ENCODE results near the gene RABEP2.
"Not testable (repeated sequence)": the region's sequence is repeated elsewhere in the genome, so short reads cannot be mapped to it uniquely, and the experiment has no call there.

Gene RABEP2, protein sequence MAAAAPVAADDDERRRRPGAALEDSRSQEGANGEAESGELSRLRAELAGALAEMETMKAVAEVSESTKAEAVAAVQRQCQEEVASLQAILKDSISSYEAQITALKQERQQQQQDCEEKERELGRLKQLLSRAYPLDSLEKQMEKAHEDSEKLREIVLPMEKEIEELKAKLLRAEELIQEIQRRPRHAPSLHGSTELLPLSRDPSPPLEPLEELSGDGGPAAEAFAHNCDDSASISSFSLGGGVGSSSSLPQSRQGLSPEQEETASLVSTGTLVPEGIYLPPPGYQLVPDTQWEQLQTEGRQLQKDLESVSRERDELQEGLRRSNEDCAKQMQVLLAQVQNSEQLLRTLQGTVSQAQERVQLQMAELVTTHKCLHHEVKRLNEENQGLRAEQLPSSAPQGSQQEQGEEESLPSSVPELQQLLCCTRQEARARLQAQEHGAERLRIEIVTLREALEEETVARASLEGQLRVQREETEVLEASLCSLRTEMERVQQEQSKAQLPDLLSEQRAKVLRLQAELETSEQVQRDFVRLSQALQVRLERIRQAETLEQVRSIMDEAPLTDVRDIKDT

GRCh38 chr16:28924762-28925385 lies at the start of gene RABEP2:
TSS of gene RABEP2 (minus strand) at chr16:28925238. CDS start at chr16:28925163, 75 bp downstream.
- H3K4me3 Mint-ChIP-seq, result peak within 1 kb of the TSS; percentile 90
- DNase-seq, result peak; percentile 100
- H3K27me3 Mint-ChIP-seq, result no peaks in the 10 kb centered on the region
- no peaks in the 10 kb centered on the region for H3K9me3 Mint-ChIP-seq
- H3K36me3 Mint-ChIP-seq (ENCODE audit: low read depth), result peaks cover 29% of the 10 kb centered on the region
- H3K4me1 Mint-ChIP-seq (ENCODE audit: low read depth), result peaks cover 16% of the 10 kb centered on the region
- H3K27ac Mint-ChIP-seq, result peak within 1 kb of the TSS; percentile 97

- Mint-ChIP-seq H3K27me3 (no peaks in the 10 kb centered on the region), H3K27ac (peak within 1 kb of the TSS; percentile 96), H3K36me3 (ENCODE audit: low read depth) (peaks cover 40% of the 10 kb centered on the region), H3K9me3 (no peaks in the 10 kb centered on the region), H3K4me3 (peak within 1 kb of the TSS; percentile 95), H3K4me1 (ENCODE audit: low read depth) (peaks cover 36% of the 10 kb centered on the region)
- peak; percentile 93 for DNase-seq
Observed at GRCh38 chr16:28974437-28975157, 49.6 kb upstream of the RABEP2 start, which contains the start of gene SPNS1. TSS of gene SPNS1 (plus strand) at chr16:28974778. CDS start at chr16:28975152, 374 bp downstream.

DNA sequence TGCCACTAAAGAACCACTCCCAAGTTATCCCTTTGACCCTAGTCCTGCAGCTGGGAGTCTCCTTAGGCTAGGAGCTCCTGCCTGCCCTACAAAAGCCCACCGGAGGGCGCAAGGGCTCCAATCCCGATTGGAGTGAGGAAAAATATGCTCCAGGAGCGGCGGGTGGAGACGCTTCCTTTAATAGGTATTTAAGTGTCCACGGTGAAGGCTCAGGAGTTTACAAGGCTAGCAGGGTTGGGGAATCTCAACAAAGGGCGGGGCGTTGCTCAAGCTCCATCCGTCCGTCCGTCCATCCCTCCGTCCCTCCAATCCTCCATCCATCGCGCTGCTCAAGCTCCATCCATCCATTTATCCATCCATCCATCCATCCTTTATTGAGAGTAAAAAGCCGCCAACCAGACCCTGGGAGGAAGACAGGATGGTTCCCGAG lies 49.0 kb upstream of the RABEP2 start:
- H3K27me3 Mint-ChIP-seq, result no peaks in the 10 kb centered on the region
- H3K27ac Mint-ChIP-seq, result peak overlapping the region; percentile 96
- peaks cover 36% of the 10 kb centered on the region for H3K4me1 Mint-ChIP-seq (ENCODE audit: low read depth)
- no peaks in the 10 kb centered on the region for H3K9me3 Mint-ChIP-seq
- H3K4me3 Mint-ChIP-seq, result peak overlapping the region; percentile 95
- peak; percentile 60 for DNase-seq
- peaks cover 35% of the 10 kb centered on the region for H3K36me3 Mint-ChIP-seq (ENCODE audit: low read depth)

DNA sequence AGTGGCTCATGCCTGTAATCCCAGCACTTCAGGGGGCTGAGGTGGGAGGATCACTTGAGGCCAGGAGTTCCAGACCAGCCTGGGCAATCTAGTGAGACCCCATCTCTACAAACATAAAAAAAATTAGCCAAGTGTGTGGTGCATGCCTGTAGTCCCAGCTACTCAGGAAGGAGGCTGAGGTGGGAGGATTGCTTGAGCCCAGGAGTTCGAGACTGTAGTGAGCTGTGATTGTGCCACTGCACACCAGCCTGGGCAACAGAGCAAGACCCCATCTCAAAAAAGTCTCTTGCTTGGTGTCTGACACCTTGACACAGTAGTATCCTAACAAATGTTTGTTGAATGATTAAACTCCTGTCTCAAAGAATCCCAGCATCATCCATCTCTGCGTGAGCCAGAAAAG lies 44.7 kb upstream of the RABEP2 start:
- H3K4me1 Mint-ChIP-seq (ENCODE audit: low read depth); H3K27me3 Mint-ChIP-seq; H3K27ac Mint-ChIP-seq; H3K9me3 Mint-ChIP-seq; H3K4me3 Mint-ChIP-seq; DNase-seq: not testable (repeated sequence)
- H3K36me3 Mint-ChIP-seq (ENCODE audit: low read depth), result peaks cover 25% of the 10 kb centered on the region

GRCh38 chr16:28967156-28967555 lies 42.1 kb upstream of the RABEP2 start:
- H3K9me3 Mint-ChIP-seq, result no peaks in the 10 kb centered on the region
- no peaks in the 10 kb centered on the region for H3K27me3 Mint-ChIP-seq
- H3K36me3 Mint-ChIP-seq (ENCODE audit: low read depth), result peaks cover 44% of the 10 kb centered on the region
- no peak overlapping the region for H3K27ac Mint-ChIP-seq
- no peak overlapping the region for H3K4me3 Mint-ChIP-seq
- peaks cover 1% of the 10 kb centered on the region for H3K4me1 Mint-ChIP-seq (ENCODE audit: low read depth)
- no peak for DNase-seq

- Mint-ChIP-seq H3K4me3 (no peak overlapping the region), H3K9me3 (no peaks in the 10 kb centered on the region), H3K27ac (no peak overlapping the region), H3K36me3 (ENCODE audit: low read depth) (peaks cover 68% of the 10 kb centered on the region), H3K27me3 (no peaks in the 10 kb centered on the region), H3K4me1 (ENCODE audit: low read depth) (peaks cover 1% of the 10 kb centered on the region)
- no peak for DNase-seq
Observed at GRCh38 chr16:28964496-28964895, 39.5 kb upstream of the RABEP2 start.

GRCh38 chr16:28964072-28964471 lies 39.0 kb upstream of the RABEP2 start:
- no peaks in the 10 kb centered on the region for H3K27me3 Mint-ChIP-seq
- peaks cover 72% of the 10 kb centered on the region for H3K36me3 Mint-ChIP-seq (ENCODE audit: low read depth)
- no peaks in the 10 kb centered on the region for H3K9me3 Mint-ChIP-seq
- no peak overlapping the region for H3K27ac Mint-ChIP-seq
- peaks cover 1% of the 10 kb centered on the region for H3K4me1 Mint-ChIP-seq (ENCODE audit: low read depth)
- DNase-seq, result no peak
- H3K4me3 Mint-ChIP-seq, result no peak overlapping the region

DNA sequence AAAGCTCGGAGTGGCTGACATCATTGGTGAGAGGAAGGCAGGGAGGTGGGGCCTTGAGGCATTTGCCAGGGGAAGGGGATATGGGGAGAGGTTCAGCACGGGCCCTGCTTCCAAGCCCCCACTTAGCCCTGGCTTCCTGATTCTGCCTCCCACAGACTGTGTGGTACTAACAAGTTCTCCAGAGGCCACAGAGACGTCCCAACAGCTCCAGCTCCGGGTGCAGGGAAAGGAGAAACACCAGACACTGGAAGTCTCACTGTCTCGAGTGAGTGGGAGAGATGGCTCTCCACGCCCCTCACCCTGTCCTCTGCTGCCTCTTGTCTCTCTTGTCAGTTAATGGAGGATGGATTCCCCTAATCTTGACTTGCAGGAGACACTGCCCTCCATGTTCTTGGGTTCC lies 33.8 kb upstream of the RABEP2 start:
- H3K27me3 Mint-ChIP-seq, result no peaks in the 10 kb centered on the region
- H3K4me3 Mint-ChIP-seq, result no peak overlapping the region
- H3K27ac Mint-ChIP-seq, result no peak overlapping the region
- H3K36me3 Mint-ChIP-seq (ENCODE audit: low read depth), result peaks cover 93% of the 10 kb centered on the region
- peaks cover 9% of the 10 kb centered on the region for H3K4me1 Mint-ChIP-seq (ENCODE audit: low read depth)
- DNase-seq, result no peak
- no peaks in the 10 kb centered on the region for H3K9me3 Mint-ChIP-seq

GRCh38 chr16:28958216-28958615 lies 33.2 kb upstream of the RABEP2 start:
- Mint-ChIP-seq H3K27ac (no peak overlapping the region), H3K4me1 (ENCODE audit: low read depth) (peaks cover 12% of the 10 kb centered on the region), H3K9me3 (no peaks in the 10 kb centered on the region), H3K4me3 (no peak overlapping the region), H3K27me3 (no peaks in the 10 kb centered on the region), H3K36me3 (ENCODE audit: low read depth) (peaks cover 93% of the 10 kb centered on the region)
- no peak for DNase-seq

DNA sequence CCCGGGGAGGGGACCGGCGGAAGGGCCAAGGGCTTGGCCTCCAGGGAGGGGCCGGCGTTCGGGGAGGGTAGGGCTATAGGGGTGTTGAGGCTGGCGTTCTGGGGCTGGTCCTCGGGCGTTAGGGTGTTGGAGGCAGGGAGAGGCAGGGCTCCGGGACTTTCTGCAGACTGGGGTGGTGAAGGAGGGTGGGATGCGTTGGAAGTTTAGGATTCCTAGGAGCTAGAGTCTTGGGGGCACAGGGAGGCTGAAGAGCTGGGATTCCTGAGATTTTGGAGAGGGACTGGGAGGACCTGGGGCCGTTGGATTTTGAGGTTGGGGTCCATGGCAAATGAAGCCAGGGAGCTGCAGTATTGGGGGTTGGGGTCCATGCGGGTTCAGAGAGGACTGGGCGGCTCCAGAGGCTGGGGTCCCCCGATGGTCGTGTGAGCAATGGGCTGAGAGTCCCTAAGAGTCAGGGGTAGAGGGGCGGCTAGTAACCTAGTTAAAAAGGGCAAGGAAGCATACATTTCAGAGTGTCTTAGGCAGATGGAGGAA lies 26.4 kb upstream of the RABEP2 start:
- DNase-seq, result no peak
- H3K36me3 Mint-ChIP-seq (ENCODE audit: low read depth), result peaks cover 58% of the 10 kb centered on the region
- no peaks in the 10 kb centered on the region for H3K27me3 Mint-ChIP-seq
- H3K9me3 Mint-ChIP-seq, result no peaks in the 10 kb centered on the region
- H3K4me3 Mint-ChIP-seq, result peak overlapping the region; percentile 97
- peak overlapping the region; percentile 97 for H3K27ac Mint-ChIP-seq
- peaks cover 31% of the 10 kb centered on the region for H3K4me1 Mint-ChIP-seq (ENCODE audit: low read depth)

- DNase-seq, result peak; percentile 100
- H3K4me3 Mint-ChIP-seq, result peak within 1 kb of the TSS; percentile 97
- H3K4me1 Mint-ChIP-seq (ENCODE audit: low read depth), result peaks cover 33% of the 10 kb centered on the region
- H3K36me3 Mint-ChIP-seq (ENCODE audit: low read depth), result peaks cover 51% of the 10 kb centered on the region
- no peaks in the 10 kb centered on the region for H3K27me3 Mint-ChIP-seq
- peak within 1 kb of the TSS; percentile 97 for H3K27ac Mint-ChIP-seq
- no peaks in the 10 kb centered on the region for H3K9me3 Mint-ChIP-seq
Observed at GRCh38 chr16:28950648-28951409, 25.8 kb upstream of the RABEP2 start, which contains the start of gene NFATC2IP. TSS of gene NFATC2IP (plus strand) at chr16:28950937. CDS start at chr16:28951012, 75 bp downstream.

DNA sequence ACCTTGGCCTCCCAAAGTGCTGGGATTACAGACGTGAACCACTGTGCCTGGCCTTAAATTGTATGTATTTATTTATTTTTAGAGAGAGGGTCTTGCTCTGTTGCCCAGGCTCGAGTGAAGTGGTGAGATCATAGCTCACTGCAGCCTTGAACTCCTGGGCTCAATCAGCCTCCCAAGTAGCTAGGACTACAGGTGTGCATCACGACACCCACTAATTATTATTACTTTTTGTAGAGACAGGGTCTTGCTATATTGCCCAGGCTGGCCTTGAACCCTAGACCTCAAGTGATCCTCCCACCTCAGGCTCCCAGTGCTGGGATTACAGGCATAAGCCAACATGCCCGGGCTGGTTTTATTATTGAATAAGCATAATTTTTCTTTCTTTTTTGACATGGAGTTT lies 21.6 kb upstream of the RABEP2 start:
- Mint-ChIP-seq H3K36me3 (ENCODE audit: low read depth) (peaks cover 10% of the 10 kb centered on the region), H3K27ac (no peak overlapping the region), H3K27me3 (no peaks in the 10 kb centered on the region), H3K4me3 (no peak overlapping the region), H3K9me3 (no peaks in the 10 kb centered on the region), H3K4me1 (ENCODE audit: low read depth) (peaks cover 16% of the 10 kb centered on the region)
- no peak for DNase-seq

GRCh38 chr16:28943281-28943680 lies 18.2 kb upstream of the RABEP2 start:
- Mint-ChIP-seq H3K4me1 (ENCODE audit: low read depth) (peaks cover 7% of the 10 kb centered on the region), H3K9me3 (no peaks in the 10 kb centered on the region), H3K4me3 (no peak overlapping the region), H3K27ac (no peak overlapping the region), H3K36me3 (ENCODE audit: low read depth) (no peaks in the 10 kb centered on the region), H3K27me3 (no peaks in the 10 kb centered on the region)
- DNase-seq, result no peak

Data from activated T-cell treated with anti-CD3 and anti-CD28 coated beads, Interleukin-2, amount 50 U/mL, for 24 hours (primary cell).